OCI-LY3 (cell line): ENCODE results near the gene EVI5L.
"Not testable (repeated sequence)": the region's sequence is repeated elsewhere in the genome, so short reads cannot be mapped to it uniquely, and the experiment has no call there.

Source experiments
- H2AFZ ChIP-seq: fragments of 200-600, 300-600 bp; shearing (Covaris generic); 2 replicates; pipeline ENCODE4 v1.6.0; 2014; ENCODE audit warnings: antibody characterized with exemption, low read depth, low read length
- H3K27ac ChIP-seq: fragments of 200-600, 300-600 bp; sonication (generic); 2 replicates; pipeline ENCODE4 v1.5.1; 2014; ENCODE audit warnings: mild to moderate bottlenecking, low read length, moderate library complexity, mixed read lengths
- H3K27me3 ChIP-seq: fragments of 200-600, 300-600 bp; sonication (generic); 2 replicates; pipeline ENCODE4 v1.6.1; 2014; ENCODE audit warnings: low read depth, low read length, mixed read lengths
- H3K36me3 ChIP-seq: fragments of 200-600, 300-600 bp; sonication (generic); replicated peaks from 2 replicates; pipeline ENCODE3; 2014; ENCODE audit warnings: low read depth, low read length, mixed read lengths
- H3K4me1 ChIP-seq: fragments of 300-600, 200-600 bp; sonication (generic); 2 replicates; pipeline ENCODE4 v1.6.1; 2014; ENCODE audit warnings: low read length, mixed read lengths
- H3K4me2 ChIP-seq: fragments of 200-600, 300-600 bp; sonication (generic); 2 replicates; pipeline ENCODE4 v1.6.1; 2014; ENCODE audit warnings: low read length, mixed read lengths
- H3K4me3 ChIP-seq: fragments of 300-600, 200-600 bp; sonication (generic); 2 replicates; pipeline ENCODE4 v1.5.1; 2014; ENCODE audit warnings: antibody characterized with exemption, mild to moderate bottlenecking, low read length, moderate library complexity
- H3K79me2 ChIP-seq: fragments of 300-600, 200-600 bp; shearing (Covaris generic); 2 replicates; pipeline ENCODE4 v1.6.1; 2014; ENCODE audit warnings: mild to moderate bottlenecking, low read length, mixed read lengths
- H3K9ac ChIP-seq: fragments of 300-600, 200-600 bp; shearing (Covaris generic); 2 replicates; pipeline ENCODE4 v1.6.0; 2014; ENCODE audit warnings: mild to moderate bottlenecking, low read length, moderate library complexity
- H3K9me3 ChIP-seq: fragments of 200-600, 300-600 bp; shearing (Covaris generic); 2 replicates; pipeline ENCODE4 v1.6.1; 2014; ENCODE audit warnings: low read length, mixed read lengths; ENCODE audit not compliant: insufficient read depth
- H4K20me1 ChIP-seq: fragments of 200-600, 300-600 bp; sonication (generic); 2 replicates; pipeline ENCODE4 v1.6.1; 2016; ENCODE audit warnings: low read length, mixed read lengths; ENCODE audit not compliant: insufficient read depth
- CTCF ChIP-seq: fragments of 200-600, 300-600 bp; sonication (generic); IDR thresholded peaks from 2 replicates; pipeline ENCODE4 v1.5.1; 2014; ENCODE audit warnings: antibody characterized with exemption, low read length, low read depth
- EZH2phosphoT487 ChIP-seq: fragments of 200-600 bp; shearing (Covaris generic); IDR thresholded peaks from 2 replicates; pipeline ENCODE4 v1.6.1; 2018; ENCODE audit warnings: antibody characterized with exemption, mixed run types, low read depth

EVI5L gene

GRCh38 chr19:7857727-7858108, 27.7 kb downstream of the EVI5L start:
- Histone ChIP-seq H3K9me3 (no peaks in the 10 kb centered on the region), H3K4me3 (peak overlapping the region; percentile 74), H4K20me1 (no peaks in the 10 kb centered on the region), H3K79me2 (no peaks in the 10 kb centered on the region), H3K27ac (no peak overlapping the region), H3K4me1 (peaks cover 5% of the 10 kb centered on the region; the same call in 1 of the 2 replicates), H3K4me2 (peak overlapping the region; percentile 87), H3K36me3 (no peaks in the 10 kb centered on the region), H3K27me3 (peaks cover 11% of the 10 kb centered on the region; the same call in 1 of the 2 replicates), H2AFZ (peak overlapping the region; percentile 73; the same call in 1 of the 2 replicates), H3K9ac (0 out of 2 replicates have a peak overlapping the region, but pooled peaks have one; percentile 38)
- TF ChIP-seq EZH2phosphoT487 (no peak), CTCF (no peak)

GRCh38 chr19:7858109-7858770, 28.2 kb downstream of the EVI5L start:
- Histone ChIP-seq H3K4me1 (peaks cover 5% of the 10 kb centered on the region; the same call in 1 of the 2 replicates), H3K79me2 (no peaks in the 10 kb centered on the region), H3K9me3 (no peaks in the 10 kb centered on the region), H3K4me2 (peak overlapping the region; percentile 87), H3K9ac (peak overlapping the region; percentile 38; the same call in 1 of the 2 replicates), H3K27ac (no peak overlapping the region), H3K36me3 (no peaks in the 10 kb centered on the region), H4K20me1 (no peaks in the 10 kb centered on the region), H3K27me3 (peaks cover 11% of the 10 kb centered on the region; the same call in 1 of the 2 replicates), H3K4me3 (peak overlapping the region; percentile 74), H2AFZ (peak overlapping the region; percentile 73; the same call in 1 of the 2 replicates)
- TF ChIP-seq EZH2phosphoT487 (no peak), CTCF (no peak)

- not testable (repeated sequence) for H3K9me3 ChIP-seq, H3K27ac ChIP-seq, H4K20me1 ChIP-seq, H3K36me3 ChIP-seq, H3K4me2 ChIP-seq, H3K4me3 ChIP-seq, H3K79me2 ChIP-seq, H3K4me1 ChIP-seq, H3K9ac ChIP-seq, H2AFZ ChIP-seq
- peaks cover 11% of the 10 kb centered on the region; the same call in 1 of the 2 replicates for H3K27me3 ChIP-seq
These were observed 29.1 kb downstream of the EVI5L start for GRCh38 chr19:7859087-7859486.

- TF ChIP-seq EZH2phosphoT487 (no peak), CTCF (no peak)
- Histone ChIP-seq H3K9me3 (no peaks in the 10 kb centered on the region), H3K27ac (no peak overlapping the region), H3K9ac (no peak overlapping the region), H2AFZ (no peak overlapping the region), H4K20me1 (no peaks in the 10 kb centered on the region), H3K4me2 (no peak overlapping the region), H3K4me1 (peaks cover 6% of the 10 kb centered on the region), H3K36me3 (no peaks in the 10 kb centered on the region), H3K27me3 (peaks cover 11% of the 10 kb centered on the region; the same call in 1 of the 2 replicates), H3K4me3 (no peak overlapping the region), H3K79me2 (no peaks in the 10 kb centered on the region)
These were observed 30.1 kb downstream of the EVI5L start for GRCh38 chr19:7859831-7860713.
